Esophagus muscularis mucosa (tissue), 4 donors: ENCODE data around the gene ETFB.
A peak's percentile ranks its signal among the peaks of the same experiment; 100 is the strongest.

Source experiments
- EP300 ChIP-seq: sonication (generic); formaldehyde crosslinking; IDR thresholded peaks from one replicate; pipeline ENCODE4 v1.6.1; 2017; ENCODE audit warnings: antibody characterized with exemption
- POLR2A ChIP-seq: fragments of 450-650 bp; IDR thresholded peaks from one replicate; pipeline ENCODE4 v1.6.1; 2017; ENCODE audit warnings: antibody characterized with exemption, moderate library complexity, mild to moderate bottlenecking, low read depth
- POLR2AphosphoS5 ChIP-seq, 2 donors: sonication (generic); formaldehyde crosslinking; IDR thresholded peaks; one replicate each; pipeline ENCODE4 v1.6.1; 2017; ENCODE audit warnings: antibody characterized with exemption in 2 of 2
- TF ChIP-seq, protein P1 (sequence below), 3 experiments: fragments of 200-600 bp in 2 of 3; fragments of 450-650 bp in 1 of 3; sonication (generic) in 2 of 3; IDR thresholded peaks; one replicate each; pipeline ENCODE4 v1.5.1; 2017 to 2019; ENCODE audit warnings: antibody characterized with exemption in 3 of 3, mild to moderate bottlenecking in 2 of 3, moderate library complexity in 1 of 3

DNA sequence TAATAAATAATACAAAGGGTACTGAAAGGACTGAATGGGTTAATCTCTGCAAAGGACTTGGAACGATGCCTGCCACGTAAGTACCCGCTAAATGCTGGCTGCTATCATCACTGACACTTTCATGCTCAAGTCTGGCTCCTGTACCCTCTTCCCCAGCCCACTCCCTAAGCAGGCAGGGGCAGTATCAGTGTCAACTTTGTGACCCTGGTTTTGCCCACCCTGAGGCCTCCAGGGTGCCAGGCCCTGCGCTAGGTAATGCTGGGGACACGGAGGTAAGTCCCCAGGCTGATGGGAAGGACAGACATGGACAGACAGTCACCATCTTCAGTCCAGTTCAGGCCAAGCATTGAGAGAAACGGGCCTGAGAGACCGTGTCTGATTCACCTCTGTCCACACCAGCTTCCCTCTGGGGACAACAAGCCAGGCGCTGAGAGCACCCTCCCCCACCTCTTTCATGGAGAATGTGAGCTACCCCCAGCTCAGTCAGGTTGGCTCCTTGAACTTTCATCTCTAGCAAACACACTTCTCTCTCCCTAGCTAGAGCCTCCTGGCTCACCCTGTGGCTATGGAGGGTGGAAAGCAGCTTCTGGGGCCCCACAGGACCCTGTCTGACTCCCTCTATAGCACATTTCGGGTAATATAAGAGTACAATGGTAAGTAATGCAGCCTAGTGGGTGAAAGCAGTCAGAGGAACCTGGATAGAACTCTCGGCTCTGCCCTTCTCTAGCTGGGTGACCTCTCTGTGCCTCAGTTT lies 800 bp downstream of the ETFB start:
- TF ChIP-seq, protein P1, sequence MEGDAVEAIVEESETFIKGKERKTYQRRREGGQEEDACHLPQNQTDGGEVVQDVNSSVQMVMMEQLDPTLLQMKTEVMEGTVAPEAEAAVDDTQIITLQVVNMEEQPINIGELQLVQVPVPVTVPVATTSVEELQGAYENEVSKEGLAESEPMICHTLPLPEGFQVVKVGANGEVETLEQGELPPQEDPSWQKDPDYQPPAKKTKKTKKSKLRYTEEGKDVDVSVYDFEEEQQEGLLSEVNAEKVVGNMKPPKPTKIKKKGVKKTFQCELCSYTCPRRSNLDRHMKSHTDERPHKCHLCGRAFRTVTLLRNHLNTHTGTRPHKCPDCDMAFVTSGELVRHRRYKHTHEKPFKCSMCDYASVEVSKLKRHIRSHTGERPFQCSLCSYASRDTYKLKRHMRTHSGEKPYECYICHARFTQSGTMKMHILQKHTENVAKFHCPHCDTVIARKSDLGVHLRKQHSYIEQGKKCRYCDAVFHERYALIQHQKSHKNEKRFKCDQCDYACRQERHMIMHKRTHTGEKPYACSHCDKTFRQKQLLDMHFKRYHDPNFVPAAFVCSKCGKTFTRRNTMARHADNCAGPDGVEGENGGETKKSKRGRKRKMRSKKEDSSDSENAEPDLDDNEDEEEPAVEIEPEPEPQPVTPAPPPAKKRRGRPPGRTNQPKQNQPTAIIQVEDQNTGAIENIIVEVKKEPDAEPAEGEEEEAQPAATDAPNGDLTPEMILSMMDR (IDR thresholded peaks at IDR 0.05): no peak
- TF ChIP-seq POLR2AphosphoS5 (IDR thresholded peaks at IDR 0.05) (peak in 1 of 2 donors; percentile 31), POLR2A (no peak), EP300 (no peak)
